Aorta (tissue), 5 donors: ENCODE results near the gene ARID5B. TPM values are rescaled to one million over a fixed set of nuclear protein-coding genes. Genes with fewer than 3 reads are reported as not detected.

Experiments
- ATAC-seq: fragments of 200-7000 bp; cut with Tn5 transposase; one replicate; pipeline ENCODE4 v1.9.1; 2022; ENCODE audit warnings: moderate library complexity; ENCODE audit not compliant: low FRiP score
- DNase-seq, 2 donors: peaks; one replicate each; pipeline ENCODE4 v3.0.0-alpha.2; 2020
- H3K27ac ChIP-seq, 2 donors: one replicate each; pipeline ENCODE4 v1.5.1; 2013; ENCODE audit warnings: low read length in 2 of 2, mild to moderate bottlenecking in 2 of 2, moderate library complexity in 2 of 2, control low read depth in 1 of 2, inconsistent platforms in 1 of 2, low read depth in 1 of 2
- H3K27me3 ChIP-seq, 2 donors: one replicate each; pipeline ENCODE4 v1.6.1; 2013; ENCODE audit warnings: control low read depth in 1 of 2, low read length in 1 of 2, mild to moderate bottlenecking in 1 of 2, moderate library complexity in 1 of 2; ENCODE audit not compliant: insufficient read depth in 2 of 2, control insufficient read depth in 1 of 2
- H3K36me3 ChIP-seq, 2 donors: one replicate each; pipeline ENCODE4 v1.6.1; 2013; ENCODE audit warnings: control low read depth in 1 of 2, low read length in 1 of 2, mild to moderate bottlenecking in 1 of 2; ENCODE audit not compliant: insufficient read depth in 2 of 2, control insufficient read depth in 1 of 2
- H3K4me1 ChIP-seq, 2 donors: one replicate each; pipeline ENCODE4 v1.6.1; 2013; ENCODE audit warnings: low read length in 2 of 2, control low read depth in 1 of 2, mild to moderate bottlenecking in 1 of 2, moderate library complexity in 1 of 2; ENCODE audit not compliant: insufficient read depth in 2 of 2, control insufficient read depth in 1 of 2
- H3K4me3 ChIP-seq, 2 donors: one replicate each; pipeline ENCODE4 v1.5.1; 2013; ENCODE audit warnings: low read length in 2 of 2, control low read depth in 1 of 2, mild to moderate bottlenecking in 1 of 2
- H3K9me3 ChIP-seq: one replicate; pipeline ENCODE4 v1.6.1; 2013; ENCODE audit warnings: mild to moderate bottlenecking, low read length; ENCODE audit not compliant: control insufficient read depth
- WGBS, 2 donors: extraction: QIAGEN DNeasy Blood & Tissue Kit; methylation state at CpG; one replicate each; pipeline ENCODE4 v1.1.7; 2013; 5-methylcytosine and 5-hydroxymethylcytosine counted together
- intact Hi-C, 2 donors: fragments of 100-400 bp; cut with DNase I; formaldehyde crosslinking; loops; one replicate each; pipeline versions ENCODE4 v1.14.2 to v1.15.0; 2022
- polyA plus RNA-seq, 2 donors: library from polyadenylated mRNA; stranded (reverse); fragments of 200-250 nt; gene quantifications; one replicate each; pipeline ENCODE4 v1.2.3, GENCODE V29; 2013
- total RNA-seq, 2 donors: library from RNA; stranded (reverse); fragmentation: NEBNext Ultra II Directional; extraction: Animal tissue kit (Norgen Biotek cat#: 25700); gene quantifications; one replicate each; pipeline ENCODE4 v1.2.1, GENCODE V29; 2021
- donor health status: healthy with polysubstance abuse.
- donor health status: Bipolar disorder and iron deficiency.
- donor health status: DM: no; HTN: no; CAD: no.
- donor health status: DM: no; HTN: no; CAD: no.
- donor health status: DM: yes; HTN: yes; CAD: no.

ARID5B gene
- total and polyA plus RNA-seq, 4 donors: 7.8 to 143 (median 49.7) TPM

GRCh38 chr10:61949687-61950086, 48.2 kb downstream of the ARID5B start:
- no peak for DNase-seq

GRCh38 chr10:61950449-61951143, 49.1 kb downstream of the ARID5B start:
- no peak for ATAC-seq
- no peak overlapping the region for H3K27ac ChIP-seq
- no peak overlapping the region for H3K4me3 ChIP-seq
- 75 to 78% methylated on average over 2 of the region's 2 CpGs for WGBS, 2 donors
- intact Hi-C loops: no loop called here
- no peaks in the 10 kb centered on the region for H3K27me3 ChIP-seq
- no peaks in the 10 kb centered on the region for H3K9me3 ChIP-seq
- no peak for DNase-seq
- H3K4me1 ChIP-seq: peaks cover 0 to 3% of the 10 kb centered on the region in 2 donors
- H3K36me3 ChIP-seq: no peaks in the 10 kb centered on the region

More at GRCh38 chr10:61949687-61950086, 48.2 kb downstream of the ARID5B start:
- 61 to 74% methylated on average over 2 of the region's 2 CpGs for WGBS, 2 donors
- Histone ChIP-seq H3K27me3 (no peaks in the 10 kb centered on the region), H3K27ac (no peak overlapping the region), H3K4me3 (no peak overlapping the region), H3K4me1 (peaks cover 0 to 6% of the 10 kb centered on the region in 2 donors), H3K9me3 (no peaks in the 10 kb centered on the region), H3K36me3 (no peaks in the 10 kb centered on the region)
- intact Hi-C loops: no loop called here
- ATAC-seq: no peak

GRCh38 chr10:61951144-61951483, 49.6 kb downstream of the ARID5B start:
- whole genome bisulfite sequencing, 2 donors: 47 to 53% methylated on average over 3 of the region's 3 CpGs
- no peaks in the 10 kb centered on the region for H3K27me3 ChIP-seq

GRCh38 chr10:61952028-61952674, 50.7 kb downstream of the ARID5B start:
- Histone ChIP-seq H3K36me3 (no peaks in the 10 kb centered on the region), H3K4me3 (no peak overlapping the region), H3K27ac (no peak overlapping the region), H3K4me1 (peaks cover 0 to 6% of the 10 kb centered on the region in 2 donors), H3K9me3 (no peaks in the 10 kb centered on the region), H3K27me3 (no peaks in the 10 kb centered on the region)
- DNase-seq (no peak), ATAC-seq (no peak)
- 77% methylated on average over 5 of the region's 5 CpGs for WGBS, 2 donors
- intact Hi-C loops: no loop called here

More at GRCh38 chr10:61951144-61951483, 49.6 kb downstream of the ARID5B start:
- ATAC-seq: no peak
- H3K9me3 ChIP-seq: no peaks in the 10 kb centered on the region
- no peaks in the 10 kb centered on the region for H3K36me3 ChIP-seq
- intact Hi-C loops: no loop called here
- H3K4me1 ChIP-seq: peaks cover 0 to 3% of the 10 kb centered on the region in 2 donors
- DNase-seq: no peak
- no peak overlapping the region for H3K27ac ChIP-seq
- H3K4me3 ChIP-seq: no peak overlapping the region

GRCh38 chr10:61953183-61953582, 51.7 kb downstream of the ARID5B start:
- H3K4me3 ChIP-seq: no peak overlapping the region
- WGBS, 2 donors: 73 to 78% methylated on average over 2 of the region's 2 CpGs
- H3K27me3 ChIP-seq: no peaks in the 10 kb centered on the region
- H3K9me3 ChIP-seq: no peaks in the 10 kb centered on the region
- no peaks in the 10 kb centered on the region for H3K36me3 ChIP-seq
- DNase-seq: no peak
- H3K27ac ChIP-seq: no peak overlapping the region
- H3K4me1 ChIP-seq: peaks cover 0 to 6% of the 10 kb centered on the region in 2 donors
- intact Hi-C loops: no loop called here
- no peak for ATAC-seq

DNA sequence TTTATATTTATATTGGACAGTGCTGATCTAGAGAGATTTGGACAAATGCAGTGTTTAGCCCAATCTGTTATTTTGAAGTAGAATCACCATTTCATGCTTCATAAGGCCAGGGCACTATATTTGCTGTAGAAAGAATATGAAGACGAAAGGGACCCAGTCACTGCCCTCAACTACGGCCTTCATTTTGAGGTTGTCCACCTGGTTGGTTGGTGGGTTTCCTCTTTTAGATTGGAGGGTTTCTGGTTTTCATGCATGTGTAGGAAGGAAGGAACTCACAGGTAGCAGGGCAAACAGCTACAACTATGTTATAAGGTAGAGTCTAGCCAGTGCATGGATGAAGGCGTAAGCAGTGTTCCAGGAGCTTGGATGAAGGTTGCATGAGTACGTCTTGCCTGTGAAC, 56.3 kb downstream of the ARID5B start:
- no peaks in the 10 kb centered on the region for H3K36me3 ChIP-seq
- 97% methylated on average over 4 of the region's 4 CpGs for WGBS, 2 donors

DNA sequence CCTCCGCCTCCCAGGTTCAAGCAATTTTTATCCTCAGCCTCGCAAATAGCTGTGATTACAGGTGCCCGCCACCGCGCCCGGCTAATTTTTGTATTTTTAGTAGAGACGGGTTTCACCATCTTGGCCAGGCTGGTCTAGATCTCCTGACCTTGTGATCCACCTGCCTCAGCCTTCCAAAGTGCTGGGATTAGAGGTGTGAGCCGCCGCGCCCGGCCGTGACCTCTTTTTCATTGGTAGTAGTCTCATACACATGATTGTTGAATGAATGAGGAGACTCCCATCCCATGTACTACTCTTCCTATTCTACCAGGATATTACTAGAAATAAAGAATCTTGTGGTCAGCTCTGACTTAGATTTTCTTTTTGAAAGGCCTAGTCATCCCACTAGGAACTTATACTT, 56.8 kb downstream of the ARID5B start:
- Histone ChIP-seq H3K27me3 (no peaks in the 10 kb centered on the region), H3K27ac (no peak overlapping the region), H3K9me3 (no peaks in the 10 kb centered on the region), H3K4me3 (no peak overlapping the region), H3K36me3 (no peaks in the 10 kb centered on the region), H3K4me1 (peaks cover 0 to 6% of the 10 kb centered on the region in 2 donors)
- intact Hi-C loops: no loop called here
- 98% methylated on average over 12 of the region's 12 CpGs for WGBS, 2 donors
- no peak for ATAC-seq
- no peak for DNase-seq

More for the DNA sequence above, 56.3 kb downstream of the ARID5B start:
- peaks cover 0 to 6% of the 10 kb centered on the region in 2 donors for H3K4me1 ChIP-seq
- intact Hi-C loops: no loop called here
- H3K9me3 ChIP-seq: no peaks in the 10 kb centered on the region
- H3K4me3 ChIP-seq: no peak overlapping the region
- H3K27me3 ChIP-seq: no peaks in the 10 kb centered on the region
- H3K27ac ChIP-seq: no peak overlapping the region
- ATAC-seq (no peak), DNase-seq (no peak)

GRCh38 chr10:61958805-61959204, 57.3 kb downstream of the ARID5B start:
- Histone ChIP-seq H3K27me3 (no peaks in the 10 kb centered on the region), H3K27ac (no peak overlapping the region), H3K9me3 (no peaks in the 10 kb centered on the region), H3K4me1 (peaks cover 0 to 3% of the 10 kb centered on the region in 2 donors), H3K4me3 (no peak overlapping the region), H3K36me3 (no peaks in the 10 kb centered on the region)
- intact Hi-C loops: no loop called here
- ATAC-seq (no peak), DNase-seq (no peak)

GRCh38 chr10:61959814-61960213, 58.3 kb downstream of the ARID5B start:
- ATAC-seq (no peak), DNase-seq (no peak)
- Histone ChIP-seq H3K27me3 (no peaks in the 10 kb centered on the region), H3K36me3 (no peaks in the 10 kb centered on the region), H3K9me3 (no peaks in the 10 kb centered on the region), H3K27ac (peak overlapping the region in 1 of 2 donors; percentile 24), H3K4me3 (no peak overlapping the region), H3K4me1 (peaks cover 0 to 3% of the 10 kb centered on the region in 2 donors)
- whole genome bisulfite sequencing, 2 donors: 79 to 85% methylated on average over 2 of the region's 2 CpGs
- intact Hi-C loops: no loop called here
